GM23338 (cell line): Measurements from ENCODE around the gene PCCB. TPM values are rescaled to one million over a fixed set of nuclear protein-coding genes. Genes with fewer than 3 reads are reported as not detected.

Experiments used
- ATAC-seq: fragments of 200-7000 bp; cut with Tn5 transposase; 3 replicates; pipeline ENCODE4 v1.9.1; 2020
- DNase-seq: peaks from one replicate; pipeline ENCODE4 v3.0.0-alpha.2; 2015; ENCODE audit warnings: low spot score
- H2AFZ ChIP-seq: fragments of 200-600 bp; sonication (generic); 2 replicates; pipeline ENCODE4 v1.8.0; 2016; ENCODE audit warnings: antibody characterized with exemption, mild to moderate bottlenecking, moderate library complexity
- H3F3A ChIP-seq: fragments of 200-600 bp; sonication (generic); replicated peaks from 2 replicates; pipeline ENCODE4 v1.8.0; 2017; ENCODE audit warnings: antibody characterized with exemption, mixed run types, low read depth
- H3K27ac ChIP-seq: fragments of 200-600 bp; sonication (generic); 2 replicates; pipeline ENCODE4 v1.6.1; 2016; ENCODE audit warnings: low read depth
- H3K27me3 ChIP-seq: fragments of 200-600 bp; sonication (generic); 2 replicates; pipeline ENCODE4 v1.8.0; 2016; ENCODE audit warnings: mild to moderate bottlenecking, mixed run types, moderate library complexity; ENCODE audit not compliant: insufficient read depth
- H3K36me3 ChIP-seq: fragments of 200-600 bp; sonication (generic); 2 replicates; pipeline ENCODE4 v1.8.0; 2016; ENCODE audit warnings: mild to moderate bottlenecking; ENCODE audit not compliant: insufficient read depth
- H3K4me1 ChIP-seq: fragments of 200-600 bp; sonication (generic); 2 replicates; pipeline ENCODE4 v1.8.0; 2016; ENCODE audit warnings: mild to moderate bottlenecking, moderate library complexity; ENCODE audit not compliant: insufficient read depth
- H3K4me2 ChIP-seq: fragments of 200-600 bp; sonication (generic); 2 replicates; pipeline ENCODE4 v1.7.1; 2017; ENCODE audit warnings: mixed run types
- H3K4me3 ChIP-seq: fragments of 200-600 bp; sonication (generic); 2 replicates; pipeline ENCODE4 v1.6.1; 2016; ENCODE audit warnings: mixed run types
- H3K79me2 ChIP-seq: fragments of 200-600 bp; sonication (generic); replicated peaks from 2 replicates; pipeline ENCODE4 v1.8.0; 2017; ENCODE audit warnings: mild to moderate bottlenecking; ENCODE audit not compliant: insufficient read depth
- H3K9me2 ChIP-seq: fragments of 200-600 bp; sonication (generic); 2 replicates; pipeline ENCODE4 v1.8.0; 2017; ENCODE audit not compliant: insufficient read depth
- H4K20me1 ChIP-seq: fragments of 200-600 bp; sonication (generic); replicated peaks from 2 replicates; pipeline ENCODE4 v1.8.0; 2017; ENCODE audit warnings: mild to moderate bottlenecking; ENCODE audit not compliant: insufficient read depth
- H3K27ac Mint-ChIP-seq: 2 replicates; pipeline ENCODE4 v1.8.0; 2020; ENCODE audit warnings: inconsistent platforms, mild to moderate bottlenecking, moderate library complexity, mixed read lengths
- H3K27me3 Mint-ChIP-seq: 3 replicates; pipeline ENCODE4 v1.8.0; 2022; ENCODE audit warnings: low read depth, mild to moderate bottlenecking, moderate library complexity, mixed read lengths, inconsistent platforms; ENCODE audit not compliant: insufficient read depth, poor library complexity
- H3K36me3 Mint-ChIP-seq: 3 replicates; pipeline ENCODE4 v1.8.0; 2021; ENCODE audit warnings: low read depth, mild to moderate bottlenecking, inconsistent platforms, moderate library complexity, mixed read lengths
- H3K4me1 Mint-ChIP-seq: 3 replicates; pipeline ENCODE4 v1.8.0; 2020; ENCODE audit warnings: mild to moderate bottlenecking, inconsistent platforms, mixed read lengths
- H3K4me3 Mint-ChIP-seq: 3 replicates; pipeline ENCODE4 v1.8.0; 2021; ENCODE audit warnings: moderate library complexity, mild to moderate bottlenecking, inconsistent platforms, mixed read lengths
- H3K9me3 Mint-ChIP-seq: 3 replicates; pipeline ENCODE4 v1.8.0; 2020; ENCODE audit warnings: moderate library complexity, mild to moderate bottlenecking, inconsistent platforms, mixed read lengths
- CREB1 ChIP-seq: fragments of 250-450 bp; sonication (Bioruptor Pico); IDR thresholded peaks from 2 replicates; pipeline ENCODE4 v1.5.0; 2020; ENCODE audit warnings: low read depth, mild to moderate bottlenecking, moderate library complexity
- CTCF ChIP-seq, 2 experiments: fragments of 200-600 bp in 1 of 2; sonication (generic) in 1 of 2; conservative IDR thresholded peaks; 2 replicates each; pipeline versions ENCODE4 v1.5.1 to v1.6.1; 2016 to 2017; ENCODE audit warnings: antibody characterized with exemption in 2 of 2, low read depth in 2 of 2, mild to moderate bottlenecking in 2 of 2, moderate library complexity in 1 of 2
- EZH2phosphoT487 ChIP-seq: fragments of 200-600 bp; sonication (generic); IDR thresholded peaks from one replicate; pipeline ENCODE4 v1.8.1; 2018; ENCODE audit warnings: antibody characterized with exemption; ENCODE audit not compliant: unreplicated experiment
- JUNB ChIP-seq: IDR thresholded peaks from one replicate; pipeline ENCODE4 v1.6.1; 2016; ENCODE audit warnings: antibody characterized with exemption; ENCODE audit not compliant: unreplicated experiment
- NANOG ChIP-seq: IDR thresholded peaks from 2 replicates; pipeline ENCODE4 v1.6.1; 2016; ENCODE audit warnings: antibody characterized with exemption, borderline replicate concordance
- POLR2AphosphoS5 ChIP-seq: IDR thresholded peaks from 2 replicates; pipeline ENCODE4 v1.6.1; 2016; ENCODE audit warnings: antibody characterized with exemption, low read depth
- REST ChIP-seq: IDR thresholded peaks from one replicate; pipeline ENCODE4 v1.6.1; 2018; ENCODE audit warnings: antibody characterized with exemption; ENCODE audit not compliant: unreplicated experiment
- ZNF114 ChIP-seq: fragments of 250-450 bp; sonication (Bioruptor Pico); IDR thresholded peaks from 2 replicates; pipeline ENCODE4 v1.5.0; 2020; ENCODE audit warnings: mild to moderate bottlenecking, moderate library complexity
- ZNF331 ChIP-seq: fragments of 250-450 bp; sonication (Bioruptor Pico); IDR thresholded peaks from 2 replicates; pipeline ENCODE4 v1.5.0; 2020; ENCODE audit warnings: low read depth, mild to moderate bottlenecking, moderate library complexity
- ZNF462 ChIP-seq: fragments of 250-450 bp; sonication (Bioruptor Pico); IDR thresholded peaks from 2 replicates; pipeline ENCODE4 v1.5.0; 2020; ENCODE audit warnings: mild to moderate bottlenecking, moderate library complexity
- polyA plus RNA-seq: library from polyadenylated mRNA; unstranded; fragments of >200 nt; fragmentation: Nextera tagmentation; extraction: Ambion mirVana; gene quantifications from 2 replicates; pipeline ENCODE4 v1.2.1, GENCODE V29; 2016
- total RNA-seq: library from RNA; depleted of rRNA; stranded (reverse); fragments of >200 nt; shearing (Covaris generic); gene quantifications from 2 replicates; pipeline ENCODE4 v1.2.3, GENCODE V29; 2014

Gene PCCB
- total and polyA plus RNA-seq, 2 experiments from 2014 or later = 42.7 to 76.8 TPM

GRCh38 chr3:136261826-136262225 is 11.7 kb downstream of the PCCB start:
- Histone ChIP-seq H3K36me3 (peaks cover 20% of the 10 kb centered on the region), H4K20me1 (no peaks in the 10 kb centered on the region; the same call in none of the 2 replicates), H3K27ac (no peak overlapping the region), H3K27me3 (no peaks in the 10 kb centered on the region), H3K79me2 (no peaks in the 10 kb centered on the region), H2AFZ (no peak overlapping the region), H3K9me2 (no peaks in the 10 kb centered on the region), H3K4me2 (no peak overlapping the region), H3K4me3 (no peak overlapping the region), H3K4me1 (no peaks in the 10 kb centered on the region), H3F3A (no peaks in the 10 kb centered on the region)
- Mint-ChIP-seq H3K27ac (no peak overlapping the region), H3K4me1 (no peaks in the 10 kb centered on the region), H3K4me3 (no peak overlapping the region), H3K9me3 (no peaks in the 10 kb centered on the region), H3K27me3 (peaks cover 2% of the 10 kb centered on the region), H3K36me3 (peaks cover 63% of the 10 kb centered on the region)
- ATAC-seq (no peak), DNase-seq (no peak)
- no peak for TF ChIP-seq ZNF114 (CRISPR knock-in tag)
- no peak for TF ChIP-seq EZH2phosphoT487
- TF ChIP-seq JUNB = no peak
- no peak for TF ChIP-seq POLR2AphosphoS5
- no peak for TF ChIP-seq ZNF462
- no peak for TF ChIP-seq ZNF331 (CRISPR knock-in tag)
- TF ChIP-seq NANOG = no peak
- no peak for TF ChIP-seq CREB1
- TF ChIP-seq REST = no peak
- TF ChIP-seq CTCF (conservative IDR thresholded peaks at IDR 0.05; ENCODE audit: low read depth in 2 of 2) = no peak
